Measurements from ENCODE around the gene IQCH.

Gene IQCH

GRCh38 chr15:67479781-67480505 lies 225.4 kb downstream of the IQCH start:
- FAIRE-seq (peak; percentile 26), DNase-seq (ENCODE audit: insufficient read length, low spot score) (no peak)

GRCh38 chr15:67480741-67481140 lies 226.2 kb downstream of the IQCH start:
- DNase-seq (ENCODE audit: insufficient read length, low spot score) (no peak), FAIRE-seq (no peak)

- FAIRE-seq, result no peak
- no peak for DNase-seq (ENCODE audit: insufficient read length, low spot score)
Measured at GRCh38 chr15:67481680-67482079, 227.1 kb downstream of the IQCH start.

- FAIRE-seq, result no peak
- no peak for DNase-seq (ENCODE audit: insufficient read length, low spot score)
Measured at GRCh38 chr15:67495585-67495984, 241.0 kb downstream of the IQCH start.

- FAIRE-seq (no peak), DNase-seq (ENCODE audit: insufficient read length, low spot score) (peak; percentile 51)
Measured at GRCh38 chr15:67501177-67501835, 246.7 kb downstream of the IQCH start.

GRCh38 chr15:67501836-67502461 lies 247.4 kb downstream of the IQCH start:
- FAIRE-seq, result peak; percentile 74
- no peak for DNase-seq (ENCODE audit: insufficient read length, low spot score)

- FAIRE-seq (no peak), DNase-seq (ENCODE audit: insufficient read length, low spot score) (no peak)
Measured at GRCh38 chr15:67504056-67504455, 249.5 kb downstream of the IQCH start.

- DNase-seq (ENCODE audit: insufficient read length, low spot score), result no peak
- FAIRE-seq, result no peak
Measured at GRCh38 chr15:67504796-67505195, 250.2 kb downstream of the IQCH start.

- FAIRE-seq (no peak), DNase-seq (ENCODE audit: insufficient read length, low spot score) (no peak)
Measured at GRCh38 chr15:67505675-67506572, 251.3 kb downstream of the IQCH start.

GRCh38 chr15:67506775-67507747 lies 252.5 kb downstream of the IQCH start:
- FAIRE-seq, result peak; percentile 13
- no peak for DNase-seq (ENCODE audit: insufficient read length, low spot score)

GRCh38 chr15:67508407-67508806 lies 253.8 kb downstream of the IQCH start:
- FAIRE-seq, result no peak
- DNase-seq (ENCODE audit: insufficient read length, low spot score), result no peak

- DNase-seq (ENCODE audit: insufficient read length, low spot score), result no peak
- no peak for FAIRE-seq
Measured at GRCh38 chr15:67509918-67510317, 255.3 kb downstream of the IQCH start.

GRCh38 chr15:67510597-67511190 lies 256.1 kb downstream of the IQCH start:
- peak; percentile 49 for FAIRE-seq
- peak; percentile 44 for DNase-seq (ENCODE audit: insufficient read length, low spot score)

GRCh38 chr15:67511606-67512005 lies 257.0 kb downstream of the IQCH start:
- FAIRE-seq (no peak), DNase-seq (ENCODE audit: insufficient read length, low spot score) (no peak)

GRCh38 chr15:67512140-67512539 lies 257.6 kb downstream of the IQCH start:
- FAIRE-seq (no peak), DNase-seq (ENCODE audit: insufficient read length, low spot score) (no peak)

- no peak for FAIRE-seq
Measured at GRCh38 chr15:67512933-67513714, 258.5 kb downstream of the IQCH start.

GRCh38 chr15:67515090-67515489 lies 260.5 kb downstream of the IQCH start:
- FAIRE-seq (no peak), DNase-seq (ENCODE audit: insufficient read length, low spot score) (no peak)

More at GRCh38 chr15:67512933-67513714, 258.5 kb downstream of the IQCH start:
- DNase-seq (ENCODE audit: insufficient read length, low spot score), result no peak

- DNase-seq (ENCODE audit: insufficient read length, low spot score), result no peak
- FAIRE-seq, result no peak
Measured at GRCh38 chr15:67515557-67515956, 261.0 kb downstream of the IQCH start.

Measured in HTR-8/SVneo (cell line).